HepG2 (cell line): ENCODE measurements around the gene SRCIN1. TPM values are rescaled to one million over a fixed set of nuclear protein-coding genes. Genes with fewer than 3 reads are reported as not detected.

Experiments used
- AHR ChIP-seq: IDR thresholded peaks from 2 replicates; pipeline ENCODE4 v1.6.1; 2018; ENCODE audit warnings: missing genetic modification reagents, missing compliant biosample characterization
- ATF1 ChIP-seq: IDR thresholded peaks from 2 replicates; pipeline ENCODE4 v1.6.1; 2016; ENCODE audit warnings: mild to moderate bottlenecking, control low read depth
- ATRX ChIP-seq: sonication (generic); formaldehyde crosslinking; IDR thresholded peaks from 2 replicates; pipeline ENCODE4 v1.4.0; 2020; ENCODE audit warnings: missing genetic modification reagents, borderline replicate concordance
- BRD4 ChIP-seq: sonication (generic); formaldehyde crosslinking; IDR thresholded peaks from 2 replicates; pipeline ENCODE4 v1.4.0; 2020; ENCODE audit warnings: missing genetic modification reagents
- CEBPB ChIP-seq: IDR thresholded peaks from 2 replicates; pipeline ENCODE4 v1.6.1; 2011; ENCODE audit warnings: low read depth, low read length, improper control_type of control experiment, borderline replicate concordance
- MAX ChIP-seq: IDR thresholded peaks from 2 replicates; pipeline ENCODE4 v1.6.1; 2012; ENCODE audit warnings: inconsistent platforms
- NFE2 ChIP-seq: sonication (generic); formaldehyde crosslinking; IDR thresholded peaks from 2 replicates; pipeline ENCODE4 v1.4.0; 2020; ENCODE audit warnings: missing genetic modification reagents
- NFKBIZ ChIP-seq: IDR thresholded peaks from 2 replicates; pipeline ENCODE4 v1.6.1; 2018; ENCODE audit warnings: missing genetic modification reagents, missing compliant biosample characterization
- POGZ ChIP-seq: sonication (generic); formaldehyde crosslinking; IDR thresholded peaks from 2 replicates; pipeline ENCODE4 v1.4.0; 2020; ENCODE audit warnings: mild to moderate bottlenecking, missing genetic modification reagents
- SALL1 ChIP-seq: sonication (generic); formaldehyde crosslinking; IDR thresholded peaks from 2 replicates; pipeline ENCODE4 v1.8.0; 2022; ENCODE audit warnings: mild to moderate bottlenecking, missing genetic modification reagents
- SKI ChIP-seq: fragments of 450-650 bp; IDR thresholded peaks from one replicate; pipeline ENCODE4 v1.6.1; 2018; ENCODE audit warnings: mild to moderate bottlenecking; ENCODE audit not compliant: partially characterized antibody
- SMAD1 ChIP-seq: sonication (generic); formaldehyde crosslinking; IDR thresholded peaks from 2 replicates; pipeline ENCODE4 v1.4.0; 2020; ENCODE audit warnings: missing genetic modification reagents, low read depth, mild to moderate bottlenecking, borderline replicate concordance
- SP5 ChIP-seq: IDR thresholded peaks from 2 replicates; pipeline ENCODE4 v1.6.1; 2016; ENCODE audit warnings: low read depth, borderline replicate concordance
- SPEN ChIP-seq: sonication (generic); formaldehyde crosslinking; IDR thresholded peaks from 2 replicates; pipeline ENCODE4 v1.5.1; 2020; ENCODE audit warnings: low read depth, mild to moderate bottlenecking, missing genetic modification reagents
- SRSF4 ChIP-seq: fragments of 200-400 bp; formaldehyde crosslinking; IDR thresholded peaks from one replicate; pipeline ENCODE4 v1.6.1; 2018; ENCODE audit warnings: mild to moderate bottlenecking, low read depth, low read length, moderate library complexity; ENCODE audit not compliant: poor library complexity, severe bottlenecking
- USF2 ChIP-seq, 2 experiments: sonication (generic) in 1 of 2; formaldehyde crosslinking in 1 of 2; IDR thresholded peaks; 2 replicates each; pipeline versions ENCODE4 v1.5.1 to v1.6.1; 2011 to 2020; ENCODE audit warnings: borderline replicate concordance in 1 of 2, low read depth in 1 of 2, low read length in 1 of 2, mild to moderate bottlenecking in 1 of 2, missing genetic modification reagents in 1 of 2, moderate library complexity in 1 of 2
- ZFP41 ChIP-seq: sonication (generic); formaldehyde crosslinking; IDR thresholded peaks from 2 replicates; pipeline ENCODE4 v1.4.0; 2020; ENCODE audit warnings: mild to moderate bottlenecking, missing genetic modification reagents, borderline replicate concordance
- ZNF296 ChIP-seq: sonication (generic); formaldehyde crosslinking; conservative IDR thresholded peaks from 2 replicates; pipeline ENCODE4 v1.5.0; 2020; ENCODE audit warnings: mild to moderate bottlenecking, missing genetic modification reagents
- ZNF644 ChIP-seq: IDR thresholded peaks from 2 replicates; pipeline ENCODE4 v1.6.1; 2016; ENCODE audit warnings: low read depth
- polyA plus RNA-seq, 8 experiments: library from polyadenylated mRNA; depleted of rRNA in 3 of 8; stranded (reverse) in 7 of 8; unstranded in 1 of 8; fragments of >200 nt; fragmentation: Illumina TruSeq in 4 of 8; extraction: Trizol in 4 of 8; gene quantifications; 2 replicates each; pipeline versions ENCODE4 v1.2.1 to v1.2.3, GENCODE V29; 2011 to 2016; ENCODE audit warnings: low read depth in 4 of 8, missing spikeins in 1 of 8, mixed read lengths in 1 of 8; ENCODE audit not compliant: insufficient read depth in 1 of 8
- total RNA-seq, 5 experiments: library from RNA; depleted of rRNA; stranded (reverse); fragments of >200 nt; fragmentation: Illumina TruSeq; extraction: Trizol; gene quantifications; 2 replicates each; pipeline ENCODE4 v1.2.3, GENCODE V29; 2016; ENCODE audit warnings: low read depth in 1 of 5
- TF ChIP-seq, protein P1 (sequence below): IDR thresholded peaks from 2 replicates; pipeline ENCODE4 v1.6.1; 2016; ENCODE audit warnings: missing genetic modification reagents, missing compliant biosample characterization
- TF ChIP-seq, protein P2 (sequence below): sonication (generic); formaldehyde crosslinking; IDR thresholded peaks from 2 replicates; pipeline ENCODE4 v1.5.1; 2020; ENCODE audit warnings: mild to moderate bottlenecking, missing genetic modification reagents, moderate library complexity
- TF ChIP-seq, protein P3 (sequence below): sonication (generic); formaldehyde crosslinking; IDR thresholded peaks from 2 replicates; pipeline ENCODE4 v1.8.0; 2022; ENCODE audit warnings: mild to moderate bottlenecking, missing genetic modification reagents, moderate library complexity

SRCIN1 gene
- total and polyA plus RNA-seq, 2 of the 13 experiments (the other 11 are each of a cell fraction or from before 2014, with no cell fraction given), result 1.2 to 9.6 TPM

GRCh38 chr17:38628441-38628840 is 22.7 kb upstream of the SRCIN1 start (continued):
- TF ChIP-seq USF2 (IDR thresholded peaks at IDR 0.05; ENCODE audit: low read depth, low read length) (peak; percentile 80), USF2 (CRISPR knock-in tag; IDR thresholded peaks at IDR 0.05; ENCODE audit: borderline replicate concordance) (peak; percentile 92; the same call in 1 of the 2 replicates), NFKBIZ (CRISPR knock-in tag) (no peak), BRD4 (CRISPR knock-in tag) (no peak), SRSF4 (no peak), ZNF644 (CRISPR knock-in tag) (peak; percentile 83; the same call in 1 of the 2 replicates), CEBPB (peak; percentile 57; the same call in 1 of the 2 replicates), MAX (peak; percentile 78), SPEN (no peak), SP5 (0 out of 2 replicates have a peak, but pooled peaks have one; percentile 23), SALL1 (CRISPR knock-in tag) (peak; percentile 22; the same call in 1 of the 2 replicates), ZFP41 (CRISPR knock-in tag) (no peak), SKI (no peak), SMAD1 (no peak), ZNF296 (CRISPR knock-in tag) (no peak), ATRX (CRISPR knock-in tag) (no peak), AHR (CRISPR knock-in tag) (no peak), POGZ (CRISPR knock-in tag) (peak; percentile 90), ATF1 (CRISPR knock-in tag) (no peak), NFE2 (CRISPR knock-in tag) (no peak)
- TF ChIP-seq, protein P1, sequence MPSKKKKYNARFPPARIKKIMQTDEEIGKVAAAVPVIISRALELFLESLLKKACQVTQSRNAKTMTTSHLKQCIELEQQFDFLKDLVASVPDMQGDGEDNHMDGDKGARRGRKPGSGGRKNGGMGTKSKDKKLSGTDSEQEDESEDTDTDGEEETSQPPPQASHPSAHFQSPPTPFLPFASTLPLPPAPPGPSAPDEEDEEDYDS (CRISPR knock-in tag), result peak; percentile 71
- TF ChIP-seq, protein P2, sequence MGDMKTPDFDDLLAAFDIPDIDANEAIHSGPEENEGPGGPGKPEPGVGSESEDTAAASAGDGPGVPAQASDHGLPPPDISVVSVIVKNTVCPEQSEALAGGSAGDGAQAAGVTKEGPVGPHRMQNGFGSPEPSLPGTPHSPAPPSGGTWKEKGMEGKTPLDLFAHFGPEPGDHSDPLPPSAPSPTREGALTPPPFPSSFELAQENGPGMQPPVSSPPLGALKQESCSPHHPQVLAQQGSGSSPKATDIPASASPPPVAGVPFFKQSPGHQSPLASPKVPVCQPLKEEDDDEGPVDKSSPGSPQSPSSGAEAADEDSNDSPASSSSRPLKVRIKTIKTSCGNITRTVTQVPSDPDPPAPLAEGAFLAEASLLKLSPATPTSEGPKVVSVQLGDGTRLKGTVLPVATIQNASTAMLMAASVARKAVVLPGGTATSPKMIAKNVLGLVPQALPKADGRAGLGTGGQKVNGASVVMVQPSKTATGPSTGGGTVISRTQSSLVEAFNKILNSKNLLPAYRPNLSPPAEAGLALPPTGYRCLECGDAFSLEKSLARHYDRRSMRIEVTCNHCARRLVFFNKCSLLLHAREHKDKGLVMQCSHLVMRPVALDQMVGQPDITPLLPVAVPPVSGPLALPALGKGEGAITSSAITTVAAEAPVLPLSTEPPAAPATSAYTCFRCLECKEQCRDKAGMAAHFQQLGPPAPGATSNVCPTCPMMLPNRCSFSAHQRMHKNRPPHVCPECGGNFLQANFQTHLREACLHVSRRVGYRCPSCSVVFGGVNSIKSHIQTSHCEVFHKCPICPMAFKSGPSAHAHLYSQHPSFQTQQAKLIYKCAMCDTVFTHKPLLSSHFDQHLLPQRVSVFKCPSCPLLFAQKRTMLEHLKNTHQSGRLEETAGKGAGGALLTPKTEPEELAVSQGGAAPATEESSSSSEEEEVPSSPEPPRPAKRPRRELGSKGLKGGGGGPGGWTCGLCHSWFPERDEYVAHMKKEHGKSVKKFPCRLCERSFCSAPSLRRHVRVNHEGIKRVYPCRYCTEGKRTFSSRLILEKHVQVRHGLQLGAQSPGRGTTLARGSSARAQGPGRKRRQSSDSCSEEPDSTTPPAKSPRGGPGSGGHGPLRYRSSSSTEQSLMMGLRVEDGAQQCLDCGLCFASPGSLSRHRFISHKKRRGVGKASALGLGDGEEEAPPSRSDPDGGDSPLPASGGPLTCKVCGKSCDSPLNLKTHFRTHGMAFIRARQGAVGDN (CRISPR knock-in tag), result no peak; the same call in 1 of the 2 replicates
- TF ChIP-seq, protein P3, sequence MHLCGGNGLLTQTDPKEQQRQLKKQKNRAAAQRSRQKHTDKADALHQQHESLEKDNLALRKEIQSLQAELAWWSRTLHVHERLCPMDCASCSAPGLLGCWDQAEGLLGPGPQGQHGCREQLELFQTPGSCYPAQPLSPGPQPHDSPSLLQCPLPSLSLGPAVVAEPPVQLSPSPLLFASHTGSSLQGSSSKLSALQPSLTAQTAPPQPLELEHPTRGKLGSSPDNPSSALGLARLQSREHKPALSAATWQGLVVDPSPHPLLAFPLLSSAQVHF (CRISPR knock-in tag), result no peak
